Measurements from ENCODE around the gene SBF2. TPM values are rescaled to one million over a fixed set of nuclear protein-coding genes. Genes with fewer than 3 reads are reported as not detected.

SBF2 gene
- total RNA-seq, 4 donors from 2014 or later, result 42.3 to 106 (median 45.3) TPM

DNA sequence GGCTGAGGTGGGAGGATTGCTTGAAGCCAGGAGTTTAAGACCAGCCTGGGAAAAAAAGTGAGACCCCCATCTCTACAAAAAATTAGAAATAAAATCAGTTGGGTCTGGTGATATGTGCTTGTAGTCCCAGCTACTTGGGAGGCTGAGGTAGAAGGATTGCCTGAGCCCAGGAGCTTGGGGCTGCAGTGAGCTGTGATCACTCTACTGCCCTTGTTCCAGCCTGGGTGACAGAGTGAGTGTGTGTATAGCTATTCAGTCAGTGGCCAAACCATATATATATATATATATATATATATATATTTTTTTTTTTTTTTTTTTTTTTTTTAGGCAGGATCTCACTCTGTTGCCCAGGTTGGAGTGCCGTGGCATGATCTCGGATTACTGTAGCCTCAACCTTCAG lies 35.3 kb upstream of the SBF2 start:
- TF ChIP-seq POLR2AphosphoS5 (IDR thresholded peaks at IDR 0.05) (no peak), EP300 (IDR thresholded peaks at IDR 0.05) (no peak), POLR2A (IDR thresholded peaks at IDR 0.05) (no peak)
- TF ChIP-seq, protein P1, sequence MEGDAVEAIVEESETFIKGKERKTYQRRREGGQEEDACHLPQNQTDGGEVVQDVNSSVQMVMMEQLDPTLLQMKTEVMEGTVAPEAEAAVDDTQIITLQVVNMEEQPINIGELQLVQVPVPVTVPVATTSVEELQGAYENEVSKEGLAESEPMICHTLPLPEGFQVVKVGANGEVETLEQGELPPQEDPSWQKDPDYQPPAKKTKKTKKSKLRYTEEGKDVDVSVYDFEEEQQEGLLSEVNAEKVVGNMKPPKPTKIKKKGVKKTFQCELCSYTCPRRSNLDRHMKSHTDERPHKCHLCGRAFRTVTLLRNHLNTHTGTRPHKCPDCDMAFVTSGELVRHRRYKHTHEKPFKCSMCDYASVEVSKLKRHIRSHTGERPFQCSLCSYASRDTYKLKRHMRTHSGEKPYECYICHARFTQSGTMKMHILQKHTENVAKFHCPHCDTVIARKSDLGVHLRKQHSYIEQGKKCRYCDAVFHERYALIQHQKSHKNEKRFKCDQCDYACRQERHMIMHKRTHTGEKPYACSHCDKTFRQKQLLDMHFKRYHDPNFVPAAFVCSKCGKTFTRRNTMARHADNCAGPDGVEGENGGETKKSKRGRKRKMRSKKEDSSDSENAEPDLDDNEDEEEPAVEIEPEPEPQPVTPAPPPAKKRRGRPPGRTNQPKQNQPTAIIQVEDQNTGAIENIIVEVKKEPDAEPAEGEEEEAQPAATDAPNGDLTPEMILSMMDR (IDR thresholded peaks at IDR 0.05), result no peak
- Histone ChIP-seq H3K9me3 (no peaks in the 10 kb centered on the region), H3K36me3 (no peaks in the 10 kb centered on the region), H3K4me1 (peaks cover 35% of the 10 kb centered on the region), H3K27me3 (no peaks in the 10 kb centered on the region), H3K27ac (peak overlapping the region; percentile 31), H3K4me3 (no peak overlapping the region)
- WGBS, result 100% methylated on average over 2 of the region's 2 CpGs
- no peak for DNase-seq (ENCODE audit: low spot score in 2 of 2)

DNA sequence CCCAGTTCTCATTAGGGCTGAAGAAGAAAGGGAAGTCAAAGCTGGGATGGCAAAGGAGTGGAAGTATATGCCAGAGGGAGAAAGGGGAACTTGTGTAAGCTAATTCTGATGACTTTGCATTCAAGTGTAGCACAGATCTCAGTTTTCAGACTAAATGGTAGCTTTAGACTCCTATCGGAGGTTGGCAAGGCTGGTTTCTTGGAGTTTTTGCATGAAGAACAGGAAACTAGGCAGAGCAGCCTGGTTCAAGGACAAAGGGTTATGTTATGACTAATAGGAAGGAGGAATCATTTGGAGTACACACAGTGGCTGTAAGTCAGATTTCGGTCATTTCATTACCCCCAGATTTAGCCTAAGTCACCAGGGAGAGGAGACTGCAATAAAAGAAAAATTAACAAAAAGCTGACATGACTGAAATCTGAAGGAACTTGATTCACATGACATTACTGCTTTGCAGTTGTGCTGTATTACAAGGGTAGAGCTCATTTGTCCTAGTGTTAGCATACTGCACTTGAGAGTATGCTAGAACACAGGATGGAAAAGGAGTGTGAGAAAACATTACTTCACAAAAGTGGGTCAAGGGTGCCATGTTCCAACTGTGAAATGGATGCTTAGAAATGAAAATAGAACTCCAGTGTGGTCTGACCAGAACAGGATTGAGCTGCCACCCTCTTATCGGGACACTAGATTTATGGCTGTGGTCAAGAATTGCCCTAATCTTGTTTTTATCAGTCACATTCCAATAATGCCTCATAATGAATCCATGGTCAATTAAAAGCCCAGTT lies 34.5 kb upstream of the SBF2 start:
- Histone ChIP-seq H3K27me3 (no peaks in the 10 kb centered on the region), H3K4me3 (no peak overlapping the region), H3K36me3 (no peaks in the 10 kb centered on the region), H3K4me1 (peaks cover 39% of the 10 kb centered on the region), H3K27ac (peak overlapping the region; percentile 31), H3K9me3 (no peaks in the 10 kb centered on the region)
- 56% methylated on average over 3 of the region's 3 CpGs for WGBS
- no peak for DNase-seq (ENCODE audit: low spot score in 2 of 2)
- TF ChIP-seq EP300 (IDR thresholded peaks at IDR 0.05), result no peak
- no peak for TF ChIP-seq POLR2A (IDR thresholded peaks at IDR 0.05)
- no peak for TF ChIP-seq POLR2AphosphoS5 (IDR thresholded peaks at IDR 0.05)
- TF ChIP-seq, protein P1 (IDR thresholded peaks at IDR 0.05), result no peak

DNA sequence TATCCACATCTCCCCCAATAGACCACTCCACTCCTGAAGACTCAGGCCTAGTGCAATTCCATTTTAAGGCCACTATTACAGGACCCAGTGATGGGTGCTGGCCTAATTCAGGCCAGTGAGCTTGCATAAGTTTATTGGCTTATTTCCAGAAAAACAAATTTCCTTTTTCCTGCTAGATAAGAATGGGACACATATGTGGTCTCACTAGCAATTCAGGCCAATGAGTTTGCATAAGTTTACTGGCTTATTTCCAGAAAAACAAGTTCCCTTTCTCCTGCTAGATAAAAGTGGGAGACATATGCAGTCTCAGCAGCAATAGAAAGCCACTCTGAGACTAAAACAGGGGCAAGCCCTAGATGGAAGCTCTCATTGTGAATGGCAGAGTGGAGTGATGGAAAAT lies 33.2 kb upstream of the SBF2 start:
- H3K27ac ChIP-seq, result peak overlapping the region; percentile 61
- no peak for TF ChIP-seq POLR2A (IDR thresholded peaks at IDR 0.05)
- no peak for TF ChIP-seq EP300 (IDR thresholded peaks at IDR 0.05)
- TF ChIP-seq, protein P1 (IDR thresholded peaks at IDR 0.05), result no peak
- no peak for TF ChIP-seq POLR2AphosphoS5 (IDR thresholded peaks at IDR 0.05)
- H3K4me3 ChIP-seq, result no peak overlapping the region
- no peaks in the 10 kb centered on the region for H3K9me3 ChIP-seq
- H3K36me3 ChIP-seq, result no peaks in the 10 kb centered on the region
- H3K27me3 ChIP-seq, result no peaks in the 10 kb centered on the region
- DNase-seq (ENCODE audit: low spot score in 2 of 2), result no peak
- H3K4me1 ChIP-seq, result peaks cover 50% of the 10 kb centered on the region

DNA sequence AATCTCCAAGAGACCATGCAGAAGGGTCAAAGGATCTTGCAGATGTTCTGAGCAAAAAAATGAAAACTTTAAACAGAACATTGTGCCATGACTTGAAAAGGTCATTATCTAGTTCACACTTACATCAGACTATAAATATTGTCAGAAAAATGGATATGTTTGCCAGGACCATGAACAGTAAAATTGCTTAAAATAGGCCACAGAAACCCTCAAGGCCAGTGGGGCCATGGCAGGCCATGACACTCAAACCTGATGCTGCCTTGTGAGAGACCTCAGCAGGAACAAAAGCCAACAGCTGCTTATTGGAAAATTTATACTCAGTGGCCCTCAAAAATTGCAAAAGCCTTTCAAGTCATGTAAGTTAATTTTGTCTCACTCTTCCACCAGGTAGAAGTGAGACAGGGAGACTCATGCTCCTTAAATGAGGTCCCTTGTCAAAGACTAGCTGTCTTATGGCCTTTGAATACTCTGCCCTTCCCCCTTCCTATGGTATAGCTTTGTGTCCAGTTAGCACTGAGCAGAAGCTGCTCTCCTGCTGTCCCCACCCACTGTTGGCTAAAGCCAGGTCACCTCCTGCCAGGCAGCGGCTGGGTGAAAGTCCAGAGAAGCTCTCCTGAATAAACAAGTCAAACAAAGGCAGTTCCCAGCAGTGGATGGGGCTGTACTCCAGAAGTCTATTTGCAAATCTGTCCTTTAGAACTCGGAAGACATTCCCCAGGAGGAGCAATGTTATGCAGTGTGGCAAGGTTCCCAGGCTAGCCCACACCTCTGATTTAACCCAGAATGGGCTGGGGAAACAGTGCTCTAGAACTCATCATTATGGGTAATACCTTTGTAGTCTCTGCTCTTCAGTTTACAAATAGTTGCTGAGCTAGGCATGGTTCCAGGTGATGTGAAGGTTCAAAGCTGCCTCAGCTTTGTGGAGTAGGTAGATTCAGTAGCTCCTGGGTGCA lies 32.3 kb upstream of the SBF2 start:
- DNase-seq (ENCODE audit: low spot score in 2 of 2), result no peak
- H3K36me3 ChIP-seq, result no peaks in the 10 kb centered on the region
- no peaks in the 10 kb centered on the region for H3K9me3 ChIP-seq
- no peak for TF ChIP-seq POLR2AphosphoS5 (IDR thresholded peaks at IDR 0.05)
- TF ChIP-seq POLR2A (IDR thresholded peaks at IDR 0.05), result no peak
- TF ChIP-seq, protein P1 (IDR thresholded peaks at IDR 0.05), result no peak
- no peak for TF ChIP-seq EP300 (IDR thresholded peaks at IDR 0.05)
- peak overlapping the region; percentile 64 for H3K27ac ChIP-seq
- 68% methylated on average over 2 of the region's 2 CpGs for WGBS
- no peaks in the 10 kb centered on the region for H3K27me3 ChIP-seq
- H3K4me3 ChIP-seq, result no peak overlapping the region
- H3K4me1 ChIP-seq, result peaks cover 51% of the 10 kb centered on the region
